HCT116 (cell line): ENCODE data around the gene ICA1.

Source experiments
- CTCF ChIP-seq, 3 experiments: fragments of 200-600 bp in 1 of 3; sonication (generic) in 1 of 3; IDR thresholded peaks in 2 of 3; conservative IDR thresholded peaks in 1 of 3; 2 replicates each; pipeline ENCODE4 v1.5.1; 2012 to 2017; ENCODE audit warnings: low read depth in 2 of 3, low read length in 2 of 3, antibody characterized with exemption in 1 of 3, borderline replicate concordance in 1 of 3, control low read depth in 1 of 3, mild to moderate bottlenecking in 1 of 3, mixed read lengths in 1 of 3, mixed run types in 1 of 3, moderate library complexity in 1 of 3; ENCODE audit not compliant: insufficient read depth in 1 of 3
- POLR2A ChIP-seq: IDR thresholded peaks from 2 replicates; pipeline ENCODE4 v1.7.0; 2011; ENCODE audit warnings: borderline replicate concordance; ENCODE audit not compliant: insufficient read depth, insufficient read length; ENCODE audit errors: extremely low read depth
- RAD21 ChIP-seq: IDR thresholded peaks from 2 replicates; pipeline ENCODE4 v1.6.1; 2012; ENCODE audit warnings: low read depth, mild to moderate bottlenecking
- REST ChIP-seq: IDR thresholded peaks from 2 replicates; pipeline ENCODE4 v1.6.1; 2012; ENCODE audit warnings: low read depth
- SP1 ChIP-seq: IDR thresholded peaks from 2 replicates; pipeline ENCODE4 v1.6.1; 2012; ENCODE audit warnings: low read depth
- ZBTB33 ChIP-seq: IDR thresholded peaks from 2 replicates; pipeline ENCODE4 v1.6.1; 2011; ENCODE audit warnings: mild to moderate bottlenecking, low read length, moderate library complexity; ENCODE audit not compliant: insufficient replicate concordance; ENCODE audit errors: extremely low read depth

GRCh38 chr7:8305104-8305503, 43.1 kb upstream of the ICA1 start:
- no peak for TF ChIP-seq ZBTB33
- TF ChIP-seq POLR2A: no peak
- no peak for TF ChIP-seq CTCF (IDR thresholded peaks at IDR 0.05 in 2 of 3, conservative IDR thresholded peaks at IDR 0.05 in 1 of 3; ENCODE audit: borderline replicate concordance in 1 of 3, insufficient read depth in 1 of 3, low read depth in 2 of 3, low read length in 2 of 3)
- TF ChIP-seq REST: no peak
- no peak for TF ChIP-seq RAD21
- TF ChIP-seq SP1: no peak
